Endometrial microvascular endothelial cells (primary cell): Measurements from ENCODE around the gene ADA. TPM values are rescaled to one million over a fixed set of nuclear protein-coding genes. Genes with fewer than 3 reads are reported as not detected.
"Not testable (repeated sequence)": the region's sequence is repeated elsewhere in the genome, so short reads cannot be mapped to it uniquely, and the experiment has no call there.

Source experiments
- in situ Hi-C: cut with HindIII; loops from 2 replicates; pipeline ENCODE4 v1.10.0; 2017; ENCODE audit warnings: low sequenced_read_pairs, low pct_unique_long_range_greater_than_20kb; ENCODE audit errors: inconsistent ontology term
- total RNA-seq: library from RNA; depleted of rRNA; stranded (reverse); fragments of >200 nt; gene quantifications from one replicate; pipeline ENCODE4 v1.2.3, GENCODE V29; 2015; ENCODE audit errors: inconsistent ontology term

ADA gene
- 6.5 TPM for total RNA-seq

DNA sequence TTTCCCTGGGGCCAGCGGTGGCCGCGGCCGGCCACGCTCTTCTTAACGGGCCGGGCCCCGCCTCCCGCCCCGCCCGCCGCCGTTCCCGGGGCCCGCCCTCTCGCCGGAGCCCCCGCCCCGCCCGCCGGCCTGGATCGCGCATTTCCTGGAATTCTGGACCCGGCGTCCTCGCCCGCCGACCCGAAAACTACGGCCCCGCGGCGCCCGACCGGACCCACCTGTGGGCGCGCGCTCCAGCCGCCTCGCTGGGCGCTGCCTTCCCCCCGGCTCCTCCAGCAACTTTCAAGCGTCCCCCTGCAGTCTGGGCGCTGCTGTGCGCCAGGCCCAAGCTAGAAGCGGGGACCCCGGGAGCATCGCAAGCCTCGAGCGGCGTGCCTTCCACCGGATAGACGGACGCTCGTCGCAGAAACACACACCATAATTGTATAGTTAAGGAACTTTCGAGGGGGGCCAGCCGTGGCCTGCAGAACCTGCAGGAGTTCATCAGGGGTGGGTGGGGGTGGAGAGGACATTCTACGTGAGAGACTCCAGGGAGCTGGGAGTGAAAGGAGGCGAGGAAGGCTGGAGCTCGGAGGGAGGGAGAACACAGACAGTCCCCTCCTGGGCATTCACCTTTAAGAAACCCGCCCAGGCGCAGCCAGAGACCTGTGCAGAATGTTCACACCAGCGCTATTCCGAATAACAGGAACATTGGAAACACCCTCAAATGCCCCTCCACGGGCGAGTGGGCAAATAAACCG is at the start of gene ADA:
ADA (minus strand) TSS at position 16 of the 740 bp plus-strand sequence. CDS start 92 bp downstream, outside the sequence.
- in situ Hi-C loops: no loop called here

DNA sequence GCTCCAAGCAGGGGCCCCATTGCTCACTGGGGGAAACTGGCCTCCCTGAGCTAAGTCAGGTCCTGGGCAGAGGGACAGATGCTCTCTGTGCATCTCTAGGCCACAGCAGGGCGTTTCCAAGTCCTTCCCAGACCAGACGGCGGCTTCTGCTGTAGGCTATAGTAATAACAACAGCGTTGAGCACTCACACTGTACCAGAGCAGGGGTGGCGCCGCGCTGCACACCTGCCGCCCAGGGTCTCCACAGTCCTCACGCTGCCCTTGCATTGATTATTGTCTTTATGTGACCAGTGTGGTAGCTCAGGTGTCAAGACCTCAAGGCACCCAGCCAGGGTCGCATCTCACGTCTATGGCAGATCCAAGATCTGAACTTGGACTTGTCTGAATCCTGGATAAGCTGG is 48.8 kb upstream of the ADA start:
- in situ Hi-C loops: no loop called here

DNA sequence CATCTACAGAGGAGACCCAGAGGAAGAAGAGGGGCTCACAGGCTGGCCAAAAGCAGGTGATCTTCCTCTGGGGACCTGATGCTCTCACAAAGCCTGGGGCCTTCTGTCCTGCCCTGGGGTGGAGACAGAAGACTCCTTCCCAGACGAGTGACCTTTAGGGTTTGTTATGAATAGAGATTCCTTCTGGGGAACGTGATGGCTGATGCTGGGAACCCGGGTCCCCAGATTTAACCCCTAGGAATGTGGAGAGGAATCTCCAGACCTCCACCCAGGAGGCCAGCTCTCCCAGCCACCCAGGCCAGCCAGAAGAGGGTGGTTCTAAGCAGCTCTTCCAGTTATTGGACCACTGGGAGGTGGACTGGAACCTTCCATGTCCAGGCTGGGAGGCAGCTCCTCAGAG is 46.9 kb upstream of the ADA start:
- in situ Hi-C loops: no loop called here

DNA sequence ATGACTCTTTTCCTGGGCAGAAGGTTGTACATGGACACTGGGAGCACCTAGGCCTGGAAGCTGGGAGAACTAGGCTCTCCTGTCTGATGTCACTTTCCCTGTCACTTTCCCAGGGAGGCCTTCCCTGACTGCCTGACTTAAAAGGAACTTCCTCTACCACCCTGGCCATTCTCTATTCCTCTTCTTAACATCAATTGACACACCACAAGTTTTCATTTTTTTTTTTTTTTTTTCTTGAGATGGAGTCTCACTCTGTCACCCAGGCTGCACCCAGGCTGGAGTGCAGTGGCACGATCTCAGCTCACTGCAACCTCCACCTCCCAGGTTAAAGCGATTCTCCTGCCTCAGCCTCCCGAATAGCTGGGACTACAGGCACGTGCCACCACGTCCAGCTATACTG is 45.5 kb upstream of the ADA start:
- in situ Hi-C loops: not testable (repeated sequence)

DNA sequence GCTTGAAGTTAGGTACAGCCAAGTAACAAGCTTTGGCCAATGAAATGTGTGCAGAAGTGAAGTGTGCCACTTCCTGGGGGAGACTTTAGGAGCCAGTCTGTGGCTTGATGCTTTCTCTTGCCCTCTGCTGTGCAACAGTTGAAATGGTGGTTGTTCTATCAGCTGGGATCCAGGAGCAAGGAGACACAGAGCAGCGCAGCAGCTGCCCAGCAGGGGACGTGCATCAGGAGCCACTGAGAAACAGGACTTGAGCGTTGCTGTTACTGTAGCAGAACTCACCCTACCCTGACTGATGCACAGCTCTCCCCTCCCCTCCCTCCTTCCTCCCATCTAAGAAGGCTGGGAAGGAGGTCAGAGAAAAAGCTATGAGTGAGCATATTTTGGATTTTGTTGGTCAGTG is 44.8 kb upstream of the ADA start:
- in situ Hi-C loops: no loop called here

DNA sequence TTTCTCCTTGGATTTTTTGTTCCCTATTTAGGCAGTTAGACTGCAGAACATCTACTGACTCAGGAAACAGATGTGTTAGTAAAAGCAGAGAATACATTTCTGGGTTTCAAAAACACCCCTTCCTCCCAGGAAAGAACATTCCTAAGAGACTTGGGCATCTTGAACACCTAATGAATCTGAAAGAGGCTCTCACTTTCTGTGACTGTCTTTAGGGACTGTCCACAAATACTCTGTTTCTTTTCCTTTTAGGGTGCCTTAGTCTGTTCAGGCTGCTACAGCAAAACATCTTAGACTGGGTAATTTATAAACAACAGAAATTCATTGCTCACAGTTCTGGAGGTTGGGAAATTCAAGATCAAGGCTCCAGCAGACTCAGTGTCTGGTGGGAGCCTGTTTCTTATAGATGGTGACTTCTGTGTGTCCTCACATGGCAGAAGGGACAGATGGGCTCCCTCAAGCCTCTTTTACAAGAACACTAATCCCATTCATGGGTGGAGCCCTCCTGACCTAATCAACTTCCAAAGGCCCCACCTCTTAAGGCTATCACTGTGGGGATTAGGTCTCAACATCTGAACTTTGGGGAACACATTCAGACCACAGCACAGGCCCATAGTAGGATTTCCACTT is 44.3 kb upstream of the ADA start:
- in situ Hi-C loops: no loop called here

DNA sequence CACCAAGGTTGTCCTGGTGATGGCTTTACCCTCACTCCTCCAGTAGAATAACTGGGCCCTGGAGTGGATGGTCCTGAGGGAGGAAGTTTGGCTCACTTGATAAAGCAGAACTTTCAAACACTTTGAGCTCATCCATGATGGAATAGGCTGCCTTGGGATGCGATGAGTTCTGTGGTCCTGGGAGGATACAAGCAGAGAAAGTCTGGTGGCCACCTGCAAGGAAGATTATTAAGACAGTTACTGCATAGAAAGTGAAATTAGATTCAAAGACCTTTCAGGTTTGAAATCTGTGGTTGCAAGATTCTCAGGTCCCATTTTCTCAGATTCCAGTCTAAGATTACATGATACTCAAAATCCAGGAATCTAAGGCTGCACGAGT is 43.8 kb upstream of the ADA start:
- in situ Hi-C loops: no loop called here

DNA sequence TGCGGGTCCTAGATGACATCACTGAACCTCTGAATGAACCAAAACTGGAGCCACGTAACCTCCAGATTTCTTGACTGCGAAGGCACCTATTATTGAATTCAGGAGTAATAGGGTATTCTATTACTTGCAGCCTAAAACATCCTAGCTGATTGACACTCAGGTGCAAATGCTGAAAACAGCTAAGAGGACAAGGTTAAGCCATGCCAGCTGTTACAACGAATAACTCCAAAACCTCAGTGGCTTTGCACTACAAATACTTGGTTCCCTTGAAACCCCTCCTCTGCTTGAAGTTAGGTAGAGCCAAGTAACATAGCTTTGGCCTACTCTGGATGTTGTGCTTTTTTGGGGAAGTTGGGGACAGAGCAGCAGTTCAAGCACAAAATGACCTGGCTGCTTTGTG is 42.7 kb upstream of the ADA start:
- in situ Hi-C loops: no loop called here

DNA sequence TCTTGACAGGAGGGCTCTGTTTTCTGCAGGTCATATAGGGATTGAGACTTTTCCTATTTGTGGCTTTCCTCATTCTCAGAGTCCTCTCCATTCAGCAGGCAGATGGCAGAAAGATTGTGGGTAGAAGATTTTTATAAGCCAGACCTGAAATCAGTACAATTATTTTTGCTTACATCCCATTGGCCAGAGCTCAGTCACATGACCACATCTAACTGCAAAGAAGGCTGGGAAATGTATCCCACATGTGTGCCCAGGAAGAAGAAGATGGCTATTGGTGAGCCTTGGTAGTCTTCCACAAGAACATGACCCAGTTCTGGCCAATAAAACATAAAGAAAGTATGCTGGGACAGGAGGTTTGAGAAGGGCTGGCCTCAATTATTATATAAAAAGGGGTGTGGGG is 42.1 kb upstream of the ADA start:
- in situ Hi-C loops: no loop called here

DNA sequence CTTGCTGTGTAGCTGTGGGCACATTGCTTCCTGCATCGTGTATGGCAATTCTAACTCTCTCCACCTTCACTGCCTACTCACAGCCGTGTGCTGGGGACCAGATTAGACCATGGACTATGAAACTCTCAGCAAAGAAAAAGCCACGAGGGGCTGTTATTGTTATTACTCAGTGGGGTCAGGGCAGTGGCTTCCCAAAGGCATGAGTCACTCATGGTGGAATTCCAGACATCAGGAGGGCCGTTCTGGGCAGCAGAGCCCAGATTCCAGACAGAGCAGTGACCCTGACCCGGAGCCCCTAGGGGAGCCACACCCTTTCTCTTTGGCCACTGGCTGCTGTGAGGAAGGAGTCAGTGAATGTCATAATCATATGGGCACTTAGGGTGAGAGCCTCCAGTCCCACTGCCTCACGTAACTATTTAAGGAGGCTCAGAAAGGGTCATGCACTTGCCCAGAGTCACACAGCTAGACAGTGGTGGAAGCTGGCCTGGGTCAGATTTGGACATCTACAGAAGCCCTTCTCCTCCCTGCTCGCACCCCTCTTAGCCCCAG is 41.5 kb upstream of the ADA start:
- in situ Hi-C loops: no loop called here

DNA sequence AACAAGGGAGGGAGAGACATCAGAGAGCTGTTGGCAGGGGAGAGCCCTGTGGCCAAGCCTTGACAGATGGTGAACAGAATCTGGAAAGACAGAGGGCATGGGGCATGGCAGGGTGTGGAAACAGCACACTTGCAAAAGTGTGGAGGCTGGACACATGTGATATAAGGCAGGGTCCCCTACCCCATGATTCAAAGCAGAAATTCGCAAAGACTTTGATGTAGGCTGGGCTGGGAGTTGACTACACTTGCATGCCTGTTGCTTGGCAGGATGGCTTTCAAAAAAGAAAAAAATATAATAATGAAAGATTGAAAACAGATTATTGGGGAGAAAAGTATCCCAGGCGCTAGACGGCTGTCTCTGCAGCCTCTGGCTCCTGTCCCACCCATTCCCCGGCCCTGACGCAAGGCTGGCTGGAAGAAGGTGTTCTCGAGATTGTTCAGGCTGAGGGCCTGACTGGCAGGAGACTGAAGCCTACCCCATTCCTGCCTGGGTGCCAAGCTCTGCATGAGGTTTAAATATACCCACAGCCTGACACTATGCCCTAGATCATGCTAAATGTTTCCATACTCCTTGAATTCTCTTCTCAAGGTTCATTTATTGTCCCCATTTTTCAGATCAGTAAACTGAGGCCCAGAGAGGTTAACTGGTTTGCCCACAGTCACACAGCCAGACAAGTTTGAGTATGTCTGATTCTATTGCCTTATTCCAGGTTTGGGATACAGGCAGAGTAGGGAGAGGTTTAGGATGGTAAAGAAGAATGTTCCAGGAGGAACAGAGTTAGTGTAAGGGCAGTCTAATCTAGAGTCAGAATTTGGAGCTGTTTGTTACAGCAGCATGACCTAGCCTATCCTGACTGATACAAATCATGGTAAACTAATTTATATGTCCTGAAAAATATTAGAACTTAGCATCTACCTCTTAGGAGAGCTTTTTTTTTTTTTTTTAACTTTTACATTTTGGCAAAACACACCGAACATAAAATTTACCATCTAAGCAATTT is 40.2 kb upstream of the ADA start:
- in situ Hi-C loops: no loop called here

DNA sequence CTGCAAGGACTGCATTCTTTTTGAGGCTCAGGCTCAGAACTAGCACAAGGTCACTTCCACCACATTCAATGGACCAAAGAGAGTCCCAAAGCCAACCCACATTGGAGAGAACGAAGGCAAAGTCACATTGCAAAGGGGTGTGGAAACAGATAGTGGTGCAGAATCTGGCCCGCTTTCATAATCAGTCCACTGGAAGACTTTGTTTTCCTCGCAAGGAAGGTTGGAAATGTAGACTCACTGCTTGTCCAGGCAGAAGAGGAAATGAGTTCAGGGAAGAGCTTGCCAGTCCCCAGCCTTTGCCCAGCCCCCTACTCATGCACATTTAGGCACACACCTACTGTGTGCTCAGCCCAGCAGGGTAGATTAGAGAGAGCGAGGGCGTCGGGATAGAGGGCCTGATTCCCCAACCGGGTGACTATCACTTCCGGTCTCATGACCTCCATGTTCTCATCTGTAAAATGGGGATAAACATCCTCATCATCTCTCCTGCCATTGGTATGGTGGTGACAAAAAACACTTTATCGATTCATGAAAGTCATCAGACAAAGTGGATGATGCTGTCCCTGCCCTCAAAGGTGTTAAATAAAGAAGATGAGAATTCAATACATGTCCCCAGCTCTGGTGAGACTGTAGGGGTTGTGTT is 39.4 kb upstream of the ADA start:
- in situ Hi-C loops: no loop called here

DNA sequence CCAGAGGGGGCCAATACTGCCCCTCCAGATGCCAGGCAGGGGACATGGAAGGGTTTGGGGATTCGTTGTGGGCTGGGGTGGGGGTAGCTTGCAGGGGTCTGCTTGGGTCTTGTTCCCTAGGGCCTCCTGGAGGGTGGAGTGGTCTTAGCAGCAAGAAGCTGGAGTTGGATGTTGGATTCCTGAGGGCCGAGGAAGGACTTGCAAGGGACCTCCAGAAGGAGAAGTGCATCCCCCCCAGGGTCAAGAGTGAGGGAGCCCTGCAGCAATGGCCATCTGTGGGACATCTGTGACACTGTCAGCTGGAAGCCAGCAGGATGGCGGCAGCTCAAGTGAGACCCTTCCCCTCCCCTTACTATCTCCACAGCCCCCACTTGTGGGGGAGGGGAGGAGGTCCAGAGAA is 38.3 kb upstream of the ADA start:
- in situ Hi-C loops: no loop called here

DNA sequence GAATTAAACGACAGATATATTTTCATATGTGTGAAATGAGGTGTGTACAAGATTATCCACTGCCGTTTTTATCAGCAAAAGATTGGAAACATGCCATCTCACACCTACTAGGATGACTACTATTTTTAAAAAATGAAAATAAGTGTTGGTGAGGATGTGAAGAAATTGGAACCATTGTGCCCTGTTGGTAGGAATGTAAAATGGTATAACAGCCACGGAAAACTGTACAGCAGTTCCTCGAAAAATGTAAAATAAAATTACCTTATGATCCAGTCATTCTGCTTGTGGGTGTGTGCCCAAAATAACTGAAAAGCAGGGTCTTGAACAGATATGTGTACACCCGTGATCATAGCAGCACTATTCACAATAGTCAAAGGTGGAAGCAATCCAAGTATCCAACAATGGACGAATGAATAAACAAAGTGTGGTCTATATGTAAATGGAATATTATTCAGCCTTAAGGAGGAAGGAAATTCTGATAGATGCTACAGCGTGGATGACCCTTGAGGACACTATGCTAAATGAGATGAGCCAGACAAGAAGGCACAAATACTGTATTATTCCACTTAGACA is 36.6 kb upstream of the ADA start:
- in situ Hi-C loops: no loop called here

DNA sequence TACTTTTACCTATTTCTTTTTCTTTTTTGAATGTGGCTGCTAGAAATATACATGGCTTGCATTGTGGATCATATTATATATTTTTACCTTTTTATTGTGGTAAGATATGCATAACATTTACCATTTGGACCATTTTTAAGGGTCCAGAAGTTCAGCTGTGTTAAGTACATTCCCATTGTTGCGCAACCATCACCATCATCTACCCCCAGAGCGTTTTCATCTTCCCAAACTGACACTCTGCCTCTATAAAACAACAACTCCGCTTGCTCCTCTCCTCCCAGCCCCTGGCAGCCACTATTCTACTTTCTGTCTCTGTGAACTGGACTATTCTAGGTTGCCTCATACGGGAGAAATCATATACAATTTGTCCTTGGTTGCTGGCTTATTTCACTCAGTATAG is 35.4 kb upstream of the ADA start:
- in situ Hi-C loops: no loop called here

DNA sequence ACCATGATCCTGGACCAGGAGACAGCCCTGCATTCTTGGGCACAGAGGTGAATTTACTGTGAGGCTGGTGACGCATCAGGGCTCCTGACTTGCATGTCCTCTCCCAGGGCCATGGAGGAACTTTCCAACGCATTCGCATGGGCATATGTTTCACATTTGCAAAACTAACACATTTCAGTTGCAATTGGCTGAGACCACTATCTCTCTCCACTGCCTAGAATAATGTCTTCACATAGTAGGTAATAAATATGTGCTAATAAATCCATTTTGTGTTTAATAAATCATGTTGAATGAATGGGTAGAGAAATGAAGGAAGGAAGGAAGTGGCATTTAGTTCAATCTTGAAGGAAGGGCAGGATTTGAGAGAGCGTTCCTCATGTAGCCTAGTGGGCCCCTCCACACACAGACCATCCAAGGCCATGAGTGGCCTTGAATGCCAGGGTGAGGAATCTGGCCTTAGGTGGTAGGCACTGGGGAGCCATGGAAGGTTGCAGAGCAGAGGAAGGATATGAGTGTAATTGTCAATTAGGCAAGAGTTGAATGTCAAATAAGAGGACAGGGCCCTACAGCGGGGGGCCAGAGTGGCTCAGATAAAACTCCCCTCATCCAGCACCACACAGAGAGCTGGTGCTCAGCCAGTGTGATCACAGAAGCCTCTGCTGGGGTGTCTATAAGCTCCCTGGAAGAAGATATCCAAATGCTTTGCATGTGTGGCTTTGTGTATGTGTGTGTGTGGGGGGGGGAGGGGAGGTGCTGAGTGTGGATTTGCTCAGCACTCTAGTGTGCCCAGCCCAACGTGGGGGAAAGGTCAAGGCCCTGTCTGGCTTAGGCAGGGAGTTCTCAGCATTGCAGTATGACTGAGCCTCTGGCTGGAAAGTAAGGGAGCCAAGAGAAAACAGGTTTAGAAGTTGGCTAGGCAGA is 32.8 kb upstream of the ADA start:
- in situ Hi-C loops: no loop called here

DNA sequence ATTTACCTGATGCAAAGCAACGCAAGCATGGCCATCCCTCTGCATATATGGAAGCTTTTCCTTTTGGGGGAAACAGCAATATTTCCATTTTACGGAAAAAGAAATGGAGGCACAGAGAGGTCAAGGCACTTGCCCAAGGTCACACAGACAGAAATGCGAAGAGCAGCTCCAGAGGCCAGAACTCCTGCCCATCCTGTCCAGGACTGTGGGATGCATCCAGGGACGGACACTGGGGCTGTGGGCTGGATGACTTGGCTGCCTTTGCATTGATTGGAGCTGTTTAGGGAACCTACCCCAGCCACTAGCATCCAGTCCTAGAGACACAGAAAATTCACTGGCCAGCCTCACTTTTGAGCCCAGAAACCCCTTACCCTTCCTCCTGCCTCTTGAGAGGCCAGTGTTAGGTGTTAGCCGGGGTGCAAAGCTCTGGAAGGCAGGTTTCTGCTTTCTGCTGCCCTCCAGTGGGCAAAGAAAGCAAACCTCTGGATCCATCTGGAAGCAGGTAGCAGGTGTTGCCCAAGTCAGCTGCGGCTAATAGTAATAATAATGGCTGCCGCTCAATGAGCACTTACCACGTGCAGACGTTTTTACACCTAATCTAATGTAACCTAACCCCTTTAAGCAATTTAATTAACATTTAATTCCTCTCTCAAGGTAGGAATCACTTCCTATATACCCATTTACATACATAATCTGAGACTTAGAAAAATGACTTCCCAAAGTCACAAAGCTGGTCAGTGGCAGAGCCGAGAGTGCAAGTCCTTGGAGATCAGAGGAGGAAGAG is 32.0 kb upstream of the ADA start:
- in situ Hi-C loops: no loop called here
